Left ventricle myocardium inferior (tissue), 1 donor: ENCODE results near the gene FBXW11. TPM values are rescaled to one million over a fixed set of nuclear protein-coding genes. Genes with fewer than 3 reads are reported as not detected.

ENCODE experiments used
- DNase-seq: peaks from one replicate; pipeline ENCODE4 v3.0.0-alpha.2; 2020
- H3K27ac ChIP-seq: fragments of 200-600 bp; replicated peaks from 2 replicates; pipeline ENCODE4 v1.8.0; 2021
- H3K27me3 ChIP-seq: fragments of 200-600 bp; 2 replicates; pipeline ENCODE4 v1.8.0; 2021; ENCODE audit warnings: low read depth
- H3K36me3 ChIP-seq: fragments of 200-600 bp; 2 replicates; pipeline ENCODE4 v1.8.0; 2021
- H3K4me1 ChIP-seq: fragments of 200-600 bp; 2 replicates; pipeline ENCODE4 v1.8.0; 2021
- H3K4me3 ChIP-seq: fragments of 200-600 bp; 2 replicates; pipeline ENCODE4 v1.8.0; 2021; ENCODE audit warnings: mild to moderate bottlenecking, moderate library complexity
- H3K9me3 ChIP-seq: fragments of 200-600 bp; replicated peaks from 2 replicates; pipeline ENCODE4 v1.8.0; 2021
- CTCF ChIP-seq: fragments of 200-600 bp; IDR thresholded peaks from 2 replicates; pipeline ENCODE4 v1.8.0; 2021; ENCODE audit warnings: antibody characterized with exemption, mild to moderate bottlenecking, borderline replicate concordance
- intact Hi-C: fragments of 100-400 bp; cut with micrococcal nuclease; formaldehyde crosslinking; loops from one replicate; pipeline ENCODE4 v1.11.0; 2022
- total RNA-seq: library from RNA; stranded (reverse); fragmentation: NEBNext Ultra II Directional; extraction: Animal tissue kit (Norgen Biotek cat#: 25700); gene quantifications from one replicate; pipeline ENCODE4 v1.2.1, GENCODE V29; 2021
- donor health status: DM: no; HTN: yes; CAD: no; lungs with severe emphysema.

FBXW11 gene
- total RNA-seq, 1 donor from 2014 or later, result 69.0 TPM

DNA sequence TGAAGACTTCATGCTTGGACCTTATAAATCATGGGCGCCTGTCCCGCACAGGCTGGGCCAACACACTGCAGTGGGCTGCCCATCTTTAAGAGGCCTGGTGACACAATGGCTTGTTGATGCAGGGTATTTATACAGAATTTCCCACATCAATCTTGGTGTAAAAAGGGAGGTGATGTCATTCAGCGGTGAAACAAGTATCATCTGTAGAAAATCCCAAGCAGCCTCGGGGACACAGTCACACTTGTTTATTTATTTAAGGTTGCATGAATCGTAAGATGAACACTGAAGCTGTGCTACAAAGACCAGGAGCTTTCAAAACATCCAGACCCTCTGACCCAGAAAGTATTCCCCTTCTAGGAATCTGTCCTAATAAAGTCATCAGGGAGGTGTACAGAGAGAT is 180.3 kb downstream of the FBXW11 start:
- H3K4me1 ChIP-seq, result no peaks in the 10 kb centered on the region
- intact Hi-C loops, result no loop called here
- no peak overlapping the region for H3K27ac ChIP-seq
- TF ChIP-seq CTCF, result no peak
- H3K4me3 ChIP-seq, result no peak overlapping the region
- H3K27me3 ChIP-seq, result no peaks in the 10 kb centered on the region
- H3K36me3 ChIP-seq, result no peaks in the 10 kb centered on the region
- DNase-seq, result no peak
- peaks cover 15% of the 10 kb centered on the region for H3K9me3 ChIP-seq

- H3K4me1 ChIP-seq, result no peaks in the 10 kb centered on the region
- TF ChIP-seq CTCF, result no peak
- intact Hi-C loops, result no loop called here
These were observed 181.4 kb downstream of the FBXW11 start for GRCh38 chr5:171825051-171825450.

GRCh38 chr5:171823269-171823668 is 183.2 kb downstream of the FBXW11 start:
- Histone ChIP-seq H3K27me3 (no peaks in the 10 kb centered on the region), H3K36me3 (no peaks in the 10 kb centered on the region), H3K4me3 (no peak overlapping the region), H3K4me1 (no peaks in the 10 kb centered on the region), H3K9me3 (no peaks in the 10 kb centered on the region), H3K27ac (no peak overlapping the region)
- DNase-seq, result no peak
- no peak for TF ChIP-seq CTCF
- intact Hi-C loops, result no loop called here

More at GRCh38 chr5:171825051-171825450, 181.4 kb downstream of the FBXW11 start:
- no peak overlapping the region for H3K4me3 ChIP-seq
- H3K27me3 ChIP-seq, result no peaks in the 10 kb centered on the region
- H3K27ac ChIP-seq, result no peak overlapping the region
- H3K9me3 ChIP-seq, result peaks cover 8% of the 10 kb centered on the region
- no peak for DNase-seq
- H3K36me3 ChIP-seq, result no peaks in the 10 kb centered on the region

GRCh38 chr5:171821286-171821685 is 185.2 kb downstream of the FBXW11 start:
- Histone ChIP-seq H3K27me3 (no peaks in the 10 kb centered on the region), H3K4me3 (no peak overlapping the region), H3K27ac (no peak overlapping the region), H3K36me3 (no peaks in the 10 kb centered on the region), H3K9me3 (no peaks in the 10 kb centered on the region), H3K4me1 (no peaks in the 10 kb centered on the region)
- intact Hi-C loops, result no loop called here
- no peak for DNase-seq
- no peak for TF ChIP-seq CTCF

- Histone ChIP-seq H3K27ac (no peak overlapping the region), H3K27me3 (no peaks in the 10 kb centered on the region), H3K36me3 (no peaks in the 10 kb centered on the region), H3K9me3 (no peaks in the 10 kb centered on the region), H3K4me3 (no peak overlapping the region), H3K4me1 (no peaks in the 10 kb centered on the region)
- intact Hi-C loops, result no loop called here
- no peak for DNase-seq
- TF ChIP-seq CTCF, result no peak
These were observed 185.9 kb downstream of the FBXW11 start for GRCh38 chr5:171820561-171820960.

DNA sequence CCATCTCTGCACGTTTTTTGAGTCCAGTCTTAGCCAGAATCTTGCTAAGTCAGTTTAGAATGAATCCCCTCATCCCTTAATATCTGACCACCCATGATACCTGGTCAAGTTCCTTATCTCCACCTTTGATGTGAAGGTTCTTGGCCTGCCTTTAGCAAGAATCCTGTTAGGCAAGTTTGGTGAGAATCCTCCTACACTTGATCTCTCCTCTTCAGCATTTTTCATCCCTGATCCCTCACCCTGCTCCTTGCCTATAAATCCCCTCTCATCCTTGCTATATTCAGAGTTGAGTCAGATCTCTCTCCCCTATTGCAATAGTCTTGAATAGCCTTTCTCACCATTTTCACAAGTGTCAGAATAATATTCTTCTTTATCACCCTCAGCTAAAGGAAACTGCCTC is 189.8 kb downstream of the FBXW11 start:
- H3K4me3 ChIP-seq, result no peak overlapping the region
- no peaks in the 10 kb centered on the region for H3K36me3 ChIP-seq
- no peak for DNase-seq
- intact Hi-C loops, result no loop called here
- peaks cover 8% of the 10 kb centered on the region for H3K9me3 ChIP-seq
- H3K27ac ChIP-seq, result no peak overlapping the region
- no peak for TF ChIP-seq CTCF
- no peaks in the 10 kb centered on the region for H3K4me1 ChIP-seq
- no peaks in the 10 kb centered on the region for H3K27me3 ChIP-seq
